CD4-positive, alpha-beta T cell treated with Interleukin-6 at 100 ng/mL for 8 hours (primary cell): ENCODE results near the gene SEC61B.

ENCODE experiments used
- DNase-seq: peaks from one replicate; pipeline ENCODE4 v3.0.0-alpha.2; 2020; ENCODE audit warnings: mixed read lengths, low spot score

SEC61B gene

GRCh38 chr9:99238331-99238730 is 16.2 kb downstream of the SEC61B start:
- DNase-seq, result no peak

DNA sequence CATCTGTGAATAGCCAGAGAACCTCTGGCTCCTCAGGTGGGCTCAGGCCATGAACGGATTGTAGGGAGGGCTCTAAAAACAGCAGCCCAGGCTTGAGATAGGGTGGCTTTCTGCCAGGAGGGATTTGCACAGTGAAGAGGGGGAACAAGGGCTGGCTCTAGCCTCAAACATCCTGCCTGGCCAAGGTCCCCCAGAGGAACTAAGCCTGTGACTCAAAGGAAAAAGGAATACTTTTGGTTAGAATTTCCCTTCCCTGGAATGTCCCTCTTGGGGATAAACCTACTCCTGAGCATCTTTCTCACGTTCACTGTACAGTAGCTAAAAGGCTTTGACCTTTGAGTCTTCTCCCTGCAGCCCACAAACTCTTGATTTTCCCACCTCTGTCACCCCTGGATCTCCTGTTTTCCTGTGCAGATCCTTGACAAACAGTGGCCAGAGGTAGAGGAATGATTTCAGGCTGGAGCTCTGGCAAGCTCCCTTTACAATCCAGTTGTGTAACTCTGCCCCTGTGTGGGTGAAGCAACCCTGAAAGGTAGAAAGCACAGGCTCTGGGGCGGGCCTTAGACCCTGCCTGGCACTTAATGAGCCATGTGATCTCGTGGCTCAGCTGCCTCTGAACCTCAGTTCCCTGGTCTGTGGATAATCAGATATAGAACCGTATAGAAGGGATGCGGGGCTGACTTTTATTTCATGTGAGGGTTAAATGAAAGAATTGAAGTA is 17.4 kb downstream of the SEC61B start:
- DNase-seq, result no peak

DNA sequence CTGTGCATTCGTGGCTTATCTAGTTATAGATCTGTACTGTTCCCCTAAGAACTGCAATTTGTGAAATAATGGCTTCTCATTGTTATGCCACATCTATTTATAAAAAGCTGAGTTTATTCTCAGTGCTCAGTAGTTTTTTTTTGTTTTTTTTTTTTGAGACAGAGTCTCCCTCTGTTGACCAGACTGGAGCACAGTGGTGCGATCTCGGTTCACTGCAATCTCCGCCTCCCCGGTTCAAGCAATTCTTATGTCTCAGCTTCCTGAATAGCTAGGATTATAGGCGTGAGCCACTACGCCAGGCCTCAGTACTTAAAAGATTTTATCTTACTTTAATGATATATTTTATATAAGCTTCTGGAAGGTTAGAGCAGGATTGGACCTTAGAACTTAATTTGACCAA is 19.0 kb downstream of the SEC61B start:
- DNase-seq, result no peak

GRCh38 chr9:99244344-99245260 is 22.5 kb downstream of the SEC61B start:
- DNase-seq, result no peak

- DNase-seq, result no peak
Measured at GRCh38 chr9:99249619-99250018, 27.5 kb downstream of the SEC61B start.

GRCh38 chr9:99251157-99251556 is 29.1 kb downstream of the SEC61B start:
- DNase-seq, result no peak

DNA sequence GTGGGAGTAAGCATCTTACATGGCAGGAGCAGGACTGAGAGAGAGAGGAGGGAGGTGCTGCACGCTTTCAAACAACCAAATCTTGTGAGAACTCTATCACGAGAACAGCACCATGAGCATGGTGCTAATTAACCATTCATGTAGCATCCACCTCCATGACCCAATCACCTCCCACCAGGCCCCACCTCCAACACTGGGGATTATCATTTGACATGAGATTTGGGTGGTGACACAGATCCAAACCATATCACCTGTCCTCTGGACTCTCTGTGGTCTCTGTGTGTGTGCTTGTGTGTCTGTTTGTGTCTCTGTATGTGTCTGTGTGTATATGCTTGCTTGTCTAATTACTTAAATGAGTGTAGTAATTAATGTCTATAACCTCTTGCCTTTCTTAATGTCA is 31.1 kb downstream of the SEC61B start:
- DNase-seq, result no peak

- DNase-seq, result peak; percentile 14
Measured at GRCh38 chr9:99253772-99254431, 31.8 kb downstream of the SEC61B start.

DNA sequence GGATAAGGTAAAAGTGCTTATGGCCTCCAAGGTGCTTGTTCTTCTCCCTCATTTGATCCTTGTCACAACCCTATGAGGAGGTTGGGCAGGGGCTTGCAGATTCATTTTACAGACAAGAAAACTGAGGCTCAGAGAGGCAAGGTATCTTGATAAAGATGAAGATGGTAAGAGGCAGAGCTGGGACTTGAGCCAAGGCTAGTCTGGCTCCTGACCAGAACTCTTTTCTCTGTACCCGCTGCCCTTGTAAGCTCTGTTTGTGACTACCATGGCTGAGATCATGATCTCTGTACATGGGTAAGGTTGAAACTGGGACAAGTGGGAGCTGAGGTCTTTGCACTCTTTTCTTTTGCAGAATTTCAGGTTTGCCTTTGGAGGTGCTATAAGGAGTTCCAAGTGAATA is 33.6 kb downstream of the SEC61B start:
- DNase-seq, result no peak

DNA sequence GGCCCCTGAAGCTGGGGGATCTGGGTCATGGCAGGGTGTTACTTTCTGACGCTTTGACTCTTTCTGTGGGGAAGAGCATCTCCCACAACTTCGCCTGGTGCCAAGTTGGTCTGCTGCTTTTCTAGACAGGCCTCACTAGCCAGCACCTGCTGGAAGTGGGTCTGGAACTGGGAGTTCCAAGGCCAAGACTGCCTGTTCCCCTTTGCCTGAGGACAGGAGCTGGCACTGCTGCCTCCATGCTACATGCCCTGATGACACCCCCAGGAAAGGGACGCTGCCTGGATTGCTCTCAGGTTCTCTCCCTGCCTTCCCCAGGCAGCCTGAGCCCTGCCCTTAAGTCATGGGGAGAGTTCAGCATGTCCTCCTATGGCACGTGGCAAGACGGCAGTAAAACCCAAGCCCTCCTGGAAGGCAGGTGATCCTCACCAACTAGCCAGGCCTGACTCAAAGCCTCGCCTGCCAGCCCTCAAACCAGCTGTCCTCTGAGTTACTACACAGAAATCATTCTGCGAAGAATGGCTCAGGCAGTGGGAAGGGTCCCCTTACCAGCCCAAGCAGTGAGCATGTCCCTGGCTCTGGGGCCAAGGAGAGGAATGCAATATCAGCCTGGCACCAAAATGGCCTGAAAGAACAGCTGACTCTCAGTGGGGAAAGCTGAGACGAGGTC is 35.8 kb downstream of the SEC61B start:
- DNase-seq, result no peak

- DNase-seq, result peak; percentile 33
Measured at GRCh38 chr9:99259231-99259918, 37.3 kb downstream of the SEC61B start.

- DNase-seq, result no peak
Measured at GRCh38 chr9:99261923-99262322, 39.8 kb downstream of the SEC61B start.

GRCh38 chr9:99262949-99263418 is 40.9 kb downstream of the SEC61B start:
- DNase-seq, result no peak

DNA sequence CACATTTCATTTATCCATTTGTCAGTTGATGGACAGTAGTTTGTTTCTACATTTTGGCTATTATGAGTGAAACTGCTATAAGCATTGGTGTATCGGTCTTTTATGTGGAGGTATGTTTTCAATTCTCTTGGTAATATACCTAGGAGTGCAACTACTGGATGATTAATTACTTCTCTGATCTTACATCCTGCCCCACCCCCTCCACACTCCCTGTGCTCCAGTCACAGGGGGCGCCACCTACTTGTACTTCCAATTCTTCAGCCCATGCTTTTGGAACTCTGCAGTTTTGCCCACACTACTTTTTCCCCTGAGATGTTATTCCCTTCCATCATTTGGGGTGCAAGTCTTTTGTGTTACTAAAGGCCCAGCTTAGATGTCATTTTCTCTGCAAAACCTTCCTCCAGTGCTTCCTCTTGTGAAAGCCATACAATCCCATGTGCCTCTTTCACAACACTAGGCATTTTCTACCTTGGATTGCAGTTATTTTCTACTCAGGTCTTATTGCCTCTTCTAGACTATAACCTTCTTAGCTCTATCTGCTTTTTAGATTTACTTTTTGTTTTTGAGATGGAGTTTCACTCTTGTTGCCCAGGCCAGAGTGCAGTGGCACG is 42.1 kb downstream of the SEC61B start:
- DNase-seq, result no peak

DNA sequence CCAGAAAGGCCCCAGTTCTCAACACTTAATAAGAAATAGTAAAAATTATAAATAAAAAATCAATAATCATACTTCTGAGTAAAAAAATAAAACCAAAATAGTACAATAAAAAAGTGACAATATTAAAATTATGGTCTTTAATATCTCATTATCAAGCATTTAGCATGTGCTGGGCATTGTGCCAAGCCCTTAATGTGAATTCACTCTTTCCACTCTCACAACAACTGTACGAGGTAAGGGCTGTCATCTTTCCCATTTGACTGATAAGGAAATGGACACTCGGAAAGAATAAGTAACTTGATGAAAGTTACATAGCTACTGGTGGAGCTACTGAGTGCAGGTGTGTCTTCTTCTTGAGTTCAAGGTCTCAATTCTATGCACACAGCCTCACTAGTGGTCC is 43.6 kb downstream of the SEC61B start:
- no peak for DNase-seq

- DNase-seq, result peak; percentile 43
Measured at GRCh38 chr9:99266255-99267023, 44.4 kb downstream of the SEC61B start.

DNA sequence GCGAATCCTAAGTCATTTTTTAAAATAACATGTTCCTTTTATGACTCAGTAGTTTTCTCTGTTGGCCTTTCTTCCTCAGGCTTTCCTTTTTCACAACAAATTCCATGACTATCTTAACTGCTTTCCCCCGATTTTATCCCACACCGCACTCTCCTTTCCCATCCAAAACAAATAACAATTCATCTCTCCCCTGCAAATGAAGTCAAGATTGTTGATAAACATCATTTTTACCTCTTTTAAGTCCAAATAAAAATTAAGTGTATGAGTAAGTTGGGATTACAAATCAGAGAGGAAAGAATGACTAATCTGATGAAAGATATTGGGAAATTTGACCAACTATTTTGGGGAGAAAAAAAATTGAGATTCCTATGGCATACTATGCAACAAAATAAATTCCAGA is 47.3 kb downstream of the SEC61B start:
- no peak for DNase-seq

GRCh38 chr9:99270491-99270890 is 48.4 kb downstream of the SEC61B start:
- DNase-seq, result no peak

DNA sequence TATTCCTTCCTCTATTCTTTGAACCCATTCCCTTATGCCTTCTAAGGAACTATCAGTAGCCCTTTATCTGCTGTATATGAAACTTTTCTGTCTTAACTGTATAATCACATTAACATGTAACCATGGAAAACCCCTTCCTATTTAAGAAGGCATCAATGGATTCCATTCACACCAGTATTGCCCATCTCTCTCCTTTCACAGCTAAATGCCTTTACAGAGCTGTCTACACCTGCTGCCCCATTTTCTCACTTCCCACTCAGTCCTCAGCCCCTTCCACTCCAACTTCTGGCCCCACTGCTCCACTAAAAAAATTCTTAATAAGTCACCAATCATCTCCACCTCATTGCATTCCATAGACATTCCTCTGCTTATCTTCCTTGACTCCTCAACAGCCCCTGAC is 50.8 kb downstream of the SEC61B start:
- no peak for DNase-seq

GRCh38 chr9:99274016-99274415 is 51.9 kb downstream of the SEC61B start:
- DNase-seq, result no peak
